Measurements from ENCODE around the gene NTRK2.

GRCh38 chr9:84812847-84813246 lies 143.3 kb downstream of the NTRK2 start:
- TF ChIP-seq CTCF (IDR thresholded peaks at IDR 0.05; ENCODE audit: insufficient read depth, low read depth, low read length), result no peak
- TF ChIP-seq EZH2 (IDR thresholded peaks at IDR 0.05; ENCODE audit: insufficient read depth, low read length), result no peak
